ENCODE results near the gene PLEKHG1. TPM values are rescaled to one million over a fixed set of nuclear protein-coding genes. Genes with fewer than 3 reads are reported as not detected.
A peak's percentile ranks its signal among the peaks of the same experiment; 100 is the strongest.

PLEKHG1 gene
- total RNA-seq, 1 donor = 12.5 TPM

GRCh38 chr6:150579611-150580010 is 20.1 kb upstream of the PLEKHG1 start:
- peaks cover 3% of the 10 kb centered on the region for H3K27me3 ChIP-seq (ENCODE audit: insufficient read depth, low read length)
- no peak overlapping the region for H3K4me3 ChIP-seq (ENCODE audit: low read length)
- H3K9me3 ChIP-seq (ENCODE audit: low read depth, low read length) = no peaks in the 10 kb centered on the region
- H3K4me1 ChIP-seq (ENCODE audit: insufficient read depth, low read length) = no peaks in the 10 kb centered on the region

DNA sequence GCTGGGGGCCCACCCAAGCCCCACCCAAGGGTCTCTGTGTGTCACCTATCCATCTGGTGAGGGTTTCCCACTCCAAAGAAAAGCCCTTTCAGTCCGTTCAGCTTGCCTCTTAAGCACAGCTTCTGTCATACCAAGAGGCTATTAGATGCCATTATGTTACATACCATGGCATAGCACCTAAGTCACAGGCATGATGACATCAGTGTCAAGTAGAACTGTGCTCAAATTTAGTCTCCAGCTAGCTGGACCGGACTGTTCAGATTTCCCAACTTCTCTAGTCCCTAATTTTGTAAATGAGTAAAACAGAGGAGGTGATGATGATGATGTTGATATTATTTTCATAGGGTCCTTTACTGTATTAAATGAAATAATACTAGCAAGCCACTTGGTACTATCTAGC is 19.2 kb upstream of the PLEKHG1 start:
- H3K9me3 ChIP-seq (ENCODE audit: low read depth, low read length) = no peaks in the 10 kb centered on the region
- H3K4me1 ChIP-seq (ENCODE audit: insufficient read depth, low read length) = no peaks in the 10 kb centered on the region
- peaks cover 3% of the 10 kb centered on the region for H3K27me3 ChIP-seq (ENCODE audit: insufficient read depth, low read length)
- no peak overlapping the region for H3K4me3 ChIP-seq (ENCODE audit: low read length)

GRCh38 chr6:150584065-150584464 is 15.6 kb upstream of the PLEKHG1 start:
- Histone ChIP-seq H3K9me3 (ENCODE audit: low read depth, low read length) (no peaks in the 10 kb centered on the region), H3K4me3 (ENCODE audit: low read length) (no peak overlapping the region), H3K27me3 (ENCODE audit: insufficient read depth, low read length) (no peaks in the 10 kb centered on the region), H3K4me1 (ENCODE audit: insufficient read depth, low read length) (no peaks in the 10 kb centered on the region)

- no peak overlapping the region for H3K4me3 ChIP-seq (ENCODE audit: low read length)
- H3K27me3 ChIP-seq (ENCODE audit: insufficient read depth, low read length) = no peaks in the 10 kb centered on the region
- H3K9me3 ChIP-seq (ENCODE audit: low read depth, low read length) = no peaks in the 10 kb centered on the region
Observed at GRCh38 chr6:150584596-150584995, 15.1 kb upstream of the PLEKHG1 start.

DNA sequence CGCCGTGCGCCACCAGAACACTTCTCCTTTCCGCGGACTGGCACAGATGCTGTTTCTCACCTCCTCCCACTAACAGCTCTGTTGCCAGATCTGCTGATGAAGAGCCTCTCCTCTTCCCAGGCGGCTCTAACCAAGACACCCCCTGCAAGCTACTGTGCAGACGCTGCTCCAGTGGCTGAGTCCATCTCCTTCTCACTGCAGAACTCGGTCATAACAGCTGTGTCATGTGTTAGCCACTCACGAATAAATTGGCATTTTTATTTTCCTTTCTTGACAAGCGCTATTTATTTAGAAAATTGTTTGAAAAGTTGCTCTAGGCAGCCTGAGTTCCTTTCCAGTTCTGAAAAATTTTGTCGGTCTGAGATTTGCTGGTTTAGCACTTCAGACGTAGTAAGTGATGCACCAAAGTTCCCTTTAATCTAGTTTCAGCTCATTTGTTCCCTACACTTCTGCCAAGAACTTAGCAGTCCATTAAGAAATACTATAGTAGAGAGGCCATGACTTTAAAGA is 12.8 kb upstream of the PLEKHG1 start:
- Histone ChIP-seq H3K4me1 (ENCODE audit: insufficient read depth, low read length) (no peaks in the 10 kb centered on the region), H3K4me3 (ENCODE audit: low read length) (no peak overlapping the region), H3K9me3 (ENCODE audit: low read depth, low read length) (no peaks in the 10 kb centered on the region), H3K27me3 (ENCODE audit: insufficient read depth, low read length) (peaks cover 2% of the 10 kb centered on the region)

More at GRCh38 chr6:150584596-150584995, 15.1 kb upstream of the PLEKHG1 start:
- no peaks in the 10 kb centered on the region for H3K4me1 ChIP-seq (ENCODE audit: insufficient read depth, low read length)

DNA sequence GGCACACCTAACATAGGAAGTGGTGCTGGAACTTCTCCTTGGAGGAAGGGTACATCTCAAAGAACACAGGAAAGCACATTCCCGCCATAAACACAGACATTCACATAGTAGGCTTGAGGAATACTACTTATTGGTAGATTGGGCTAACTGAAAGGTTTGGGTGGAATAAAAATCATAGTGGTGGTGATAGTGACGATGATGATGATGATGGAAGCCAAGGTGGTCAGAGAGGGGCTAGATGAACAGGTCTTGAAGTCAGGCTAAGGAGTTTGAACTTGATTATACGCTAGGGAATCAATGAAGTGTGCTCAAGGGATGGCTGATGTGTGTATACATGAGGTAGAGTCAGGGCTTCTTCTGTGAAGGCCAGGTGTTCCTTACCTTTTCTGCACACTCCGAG is 12.0 kb upstream of the PLEKHG1 start:
- no peaks in the 10 kb centered on the region for H3K9me3 ChIP-seq (ENCODE audit: low read depth, low read length)
- H3K4me1 ChIP-seq (ENCODE audit: insufficient read depth, low read length) = no peaks in the 10 kb centered on the region
- no peak overlapping the region for H3K4me3 ChIP-seq (ENCODE audit: low read length)
- H3K27me3 ChIP-seq (ENCODE audit: insufficient read depth, low read length) = peaks cover 7% of the 10 kb centered on the region

DNA sequence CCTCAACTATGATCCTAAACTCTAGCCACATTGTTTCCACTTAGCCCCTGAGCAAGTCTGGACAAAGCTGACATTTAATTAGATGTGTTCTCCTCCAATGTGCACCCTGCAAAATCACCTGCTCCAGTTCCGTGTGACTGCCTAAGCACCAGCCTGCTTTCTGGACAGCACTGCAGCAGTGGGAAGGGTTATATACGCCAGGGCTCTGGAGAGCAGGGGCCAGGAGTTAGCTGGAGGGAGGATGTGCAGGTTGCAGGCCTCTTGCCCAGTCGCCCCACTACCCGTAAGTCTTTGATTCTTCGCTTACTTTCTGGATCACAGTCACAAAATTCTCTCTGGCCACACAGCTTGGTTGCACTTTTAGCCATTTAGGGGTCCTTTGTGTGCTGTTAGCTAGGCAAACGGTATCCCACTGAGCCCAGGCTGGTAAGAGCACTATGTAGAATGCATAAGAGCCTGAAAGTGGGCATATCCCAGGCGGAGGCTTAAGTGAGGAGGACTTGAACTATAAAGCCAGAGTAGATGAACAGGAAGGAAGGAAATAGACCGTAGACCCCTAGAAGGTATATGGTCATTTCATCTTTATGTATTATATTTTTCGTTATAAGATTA is 10.7 kb upstream of the PLEKHG1 start:
- Histone ChIP-seq H3K4me3 (ENCODE audit: low read length) (no peak overlapping the region), H3K27me3 (ENCODE audit: insufficient read depth, low read length) (peaks cover 7% of the 10 kb centered on the region), H3K4me1 (ENCODE audit: insufficient read depth, low read length) (no peaks in the 10 kb centered on the region), H3K9me3 (ENCODE audit: low read depth, low read length) (no peaks in the 10 kb centered on the region)

- no peaks in the 10 kb centered on the region for H3K4me1 ChIP-seq (ENCODE audit: insufficient read depth, low read length)
- no peaks in the 10 kb centered on the region for H3K9me3 ChIP-seq (ENCODE audit: low read depth, low read length)
- H3K4me3 ChIP-seq (ENCODE audit: low read length) = no peak overlapping the region
- peaks cover 7% of the 10 kb centered on the region for H3K27me3 ChIP-seq (ENCODE audit: insufficient read depth, low read length)
Observed at GRCh38 chr6:150589852-150590251, 9.8 kb upstream of the PLEKHG1 start.

DNA sequence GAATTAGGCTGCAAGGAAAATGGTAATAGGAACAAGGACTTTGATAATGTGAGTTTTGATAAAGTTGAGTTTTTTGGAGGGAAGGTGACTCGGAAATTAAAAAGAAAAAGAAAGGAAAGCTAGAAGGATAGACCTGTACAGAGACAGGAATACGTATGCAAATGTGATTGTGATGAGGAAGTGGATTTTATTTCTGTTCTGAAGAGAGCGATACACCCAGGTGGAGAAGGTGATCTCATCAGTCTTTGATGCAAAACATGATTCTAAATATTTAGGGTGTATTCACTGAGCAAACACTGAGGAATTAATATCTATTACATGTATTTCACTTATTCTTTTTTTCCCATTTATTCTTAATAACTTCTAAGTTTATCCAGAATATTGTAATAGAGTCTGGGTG is 9.2 kb upstream of the PLEKHG1 start:
- H3K4me3 ChIP-seq (ENCODE audit: low read length) = no peak overlapping the region
- H3K9me3 ChIP-seq (ENCODE audit: low read depth, low read length) = no peaks in the 10 kb centered on the region
- H3K4me1 ChIP-seq (ENCODE audit: insufficient read depth, low read length) = no peaks in the 10 kb centered on the region
- H3K27me3 ChIP-seq (ENCODE audit: insufficient read depth, low read length) = peaks cover 7% of the 10 kb centered on the region

DNA sequence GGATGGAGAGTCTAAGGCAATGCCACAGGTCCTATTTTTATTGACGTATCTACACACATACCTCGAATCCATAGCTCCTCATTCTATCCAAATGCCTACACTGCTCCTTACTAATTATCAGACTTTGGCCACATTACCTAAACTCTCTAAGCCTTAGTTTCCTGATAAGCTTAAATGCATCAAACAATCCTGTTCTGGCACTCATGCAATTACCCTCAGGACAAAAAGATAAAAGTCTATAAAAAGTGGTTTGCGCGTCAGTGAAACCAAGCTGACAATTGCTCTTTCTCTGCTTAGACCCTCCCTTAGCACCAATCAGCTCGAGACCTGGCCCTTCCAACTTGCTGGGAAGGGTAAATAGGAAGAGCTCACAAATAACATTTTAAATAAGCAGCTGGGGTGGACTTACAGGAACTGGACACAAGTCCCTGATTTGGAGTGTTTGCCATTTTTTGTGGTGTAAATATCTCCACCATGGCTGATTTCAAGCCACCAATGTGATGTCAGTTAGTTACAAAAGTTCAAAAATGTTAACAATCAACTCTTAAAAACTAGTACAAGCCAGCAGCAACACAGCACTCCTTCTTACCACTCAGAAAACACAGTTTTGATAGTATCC is 7.2 kb upstream of the PLEKHG1 start:
- Histone ChIP-seq H3K27me3 (ENCODE audit: insufficient read depth, low read length) (peaks cover 10% of the 10 kb centered on the region), H3K9me3 (ENCODE audit: low read depth, low read length) (no peaks in the 10 kb centered on the region), H3K4me3 (ENCODE audit: low read length) (no peak overlapping the region), H3K4me1 (ENCODE audit: insufficient read depth, low read length) (no peaks in the 10 kb centered on the region)

DNA sequence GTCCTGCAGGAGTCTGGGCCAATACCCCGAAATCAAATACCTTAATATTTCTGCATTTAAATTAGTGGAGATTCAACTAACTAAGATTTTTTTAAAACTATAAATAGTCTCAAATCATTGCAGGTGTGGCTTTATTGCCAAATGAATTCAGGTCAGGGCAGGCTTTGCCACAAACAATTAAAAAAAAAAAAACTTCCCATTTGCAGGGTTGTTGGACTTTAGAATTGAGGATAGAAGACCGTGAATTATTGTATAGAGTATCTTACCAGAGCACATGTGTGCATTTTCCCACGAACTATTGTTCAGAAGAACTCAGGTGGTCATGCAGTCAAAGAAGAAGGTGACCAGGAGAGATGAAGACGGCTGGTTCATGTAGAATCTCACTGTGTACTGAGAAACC is 6.6 kb upstream of the PLEKHG1 start:
- H3K4me1 ChIP-seq (ENCODE audit: insufficient read depth, low read length) = no peaks in the 10 kb centered on the region
- no peaks in the 10 kb centered on the region for H3K9me3 ChIP-seq (ENCODE audit: low read depth, low read length)
- no peak overlapping the region for H3K4me3 ChIP-seq (ENCODE audit: low read length)
- peaks cover 17% of the 10 kb centered on the region for H3K27me3 ChIP-seq (ENCODE audit: insufficient read depth, low read length)

- Histone ChIP-seq H3K4me3 (ENCODE audit: low read length) (no peak overlapping the region), H3K27me3 (ENCODE audit: insufficient read depth, low read length) (peaks cover 43% of the 10 kb centered on the region), H3K9me3 (ENCODE audit: low read depth, low read length) (no peaks in the 10 kb centered on the region), H3K4me1 (ENCODE audit: insufficient read depth, low read length) (peaks cover 12% of the 10 kb centered on the region)
Observed at GRCh38 chr6:150596439-150596838, 3.2 kb upstream of the PLEKHG1 start.

DNA sequence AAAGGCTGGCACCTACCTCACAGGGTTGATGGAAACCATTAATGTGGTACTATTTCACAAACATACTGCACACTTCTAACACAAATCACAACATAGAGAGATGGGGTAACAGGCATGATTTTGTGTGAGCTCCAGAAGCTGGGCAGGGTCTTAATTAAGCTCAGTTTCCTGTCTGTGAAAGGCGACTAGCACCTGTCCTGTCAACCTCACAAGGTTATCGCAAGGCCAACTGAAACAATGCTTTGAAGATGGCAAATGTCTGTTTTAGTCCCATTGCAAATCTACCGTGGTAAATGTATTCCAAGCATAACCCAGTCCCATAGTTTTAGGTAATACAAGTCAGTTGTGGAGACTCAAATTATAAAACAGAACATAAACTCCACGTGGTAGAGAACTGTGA is 1.3 kb upstream of the PLEKHG1 start:
- Histone ChIP-seq H3K4me3 (ENCODE audit: low read length) (no peak overlapping the region), H3K27me3 (ENCODE audit: insufficient read depth, low read length) (peaks cover 52% of the 10 kb centered on the region), H3K4me1 (ENCODE audit: insufficient read depth, low read length) (peaks cover 15% of the 10 kb centered on the region), H3K9me3 (ENCODE audit: low read depth, low read length) (no peaks in the 10 kb centered on the region)

- H3K4me3 ChIP-seq (ENCODE audit: low read length) = no peak overlapping the region
- H3K27me3 ChIP-seq (ENCODE audit: insufficient read depth, low read length) = peaks cover 52% of the 10 kb centered on the region
- peaks cover 15% of the 10 kb centered on the region for H3K4me1 ChIP-seq (ENCODE audit: insufficient read depth, low read length)
- no peaks in the 10 kb centered on the region for H3K9me3 ChIP-seq (ENCODE audit: low read depth, low read length)
Observed at GRCh38 chr6:150598858-150599198, 857 bp upstream of the PLEKHG1 start.

DNA sequence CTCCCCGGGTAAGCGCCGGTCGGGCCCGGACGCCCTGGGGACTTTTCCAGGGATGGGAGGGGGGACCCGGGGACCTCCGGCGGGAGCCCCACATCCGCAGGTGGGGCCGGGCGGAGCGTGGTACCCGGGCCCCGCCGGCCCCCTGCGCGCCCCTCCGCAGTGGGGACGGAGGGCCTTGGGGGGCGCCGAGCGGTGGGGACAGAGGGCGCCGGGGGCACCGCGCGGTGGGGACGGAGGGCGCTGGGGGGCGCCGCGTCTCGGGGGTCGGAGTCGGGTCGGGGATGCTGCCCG is 270 bp downstream of the PLEKHG1 start:
- Histone ChIP-seq H3K27me3 (ENCODE audit: insufficient read depth, low read length) (peaks cover 54% of the 10 kb centered on the region), H3K4me1 (ENCODE audit: insufficient read depth, low read length) (peaks cover 15% of the 10 kb centered on the region), H3K9me3 (ENCODE audit: low read depth, low read length) (no peaks in the 10 kb centered on the region), H3K4me3 (ENCODE audit: low read length) (peak overlapping the region; percentile 37)

- Histone ChIP-seq H3K4me3 (ENCODE audit: low read length) (peak overlapping the region; percentile 37), H3K4me1 (ENCODE audit: insufficient read depth, low read length) (peaks cover 15% of the 10 kb centered on the region), H3K27me3 (ENCODE audit: insufficient read depth, low read length) (peaks cover 54% of the 10 kb centered on the region), H3K9me3 (ENCODE audit: low read depth, low read length) (no peaks in the 10 kb centered on the region)
Observed at GRCh38 chr6:150600301-150601017, 774 bp downstream of the PLEKHG1 start.

Data from mononuclear cell (primary cell).